K562 (cell line): ENCODE data around the gene RCL1. TPM values are rescaled to one million over a fixed set of nuclear protein-coding genes. Genes with fewer than 3 reads are reported as not detected.
A peak's percentile ranks its signal among the peaks of the same experiment; 100 is the strongest.

Source experiments
- ATAC-seq: fragments of 200-7000 bp; cut with Tn5 transposase; 3 replicates; pipeline ENCODE4 v1.9.1; 2020; ENCODE audit warnings: moderate library complexity
- BruUV-seq: library from RNA; stranded (reverse); fragments of 400-500 nt; replicated peaks from 2 replicates; lab custom pipeline; 2021; lab: Mats Ljungman, UMichigan
- CTCF ChIA-PET: fragments of 300-600 bp; formaldehyde crosslinking; extraction: SDS; loops from one replicate; lab custom pipeline; 2021; ENCODE audit warnings: low intra/inter-chr PET ratio; lab: Yijun Ruan, JAX
- POLR2A ChIA-PET: fragments of 300-600, 350-650 bp; sonication (Branson Sonifier 250); formaldehyde crosslinking; extraction: SDS; loops from one replicate; lab custom pipeline; 2021; ENCODE audit warnings: antibody characterized with exemption, inconsistent platforms; lab: Yijun Ruan, JAX
- DNase-seq, 4 experiments: peaks; one replicate each; pipeline versions ENCODE4 v3.0.0 to v3.0.0-alpha.2; 2011 to 2018; ENCODE audit warnings: low spot score in 3 of 4, mixed read lengths in 3 of 4; ENCODE audit errors: extremely low read depth in 1 of 4
- FAIRE-seq: peaks from 2 replicates; lab custom pipeline; 2011; peaks lifted over from hg19 to GRCh38; lab: Jason Lieb, UNC
- H2AFZ ChIP-seq: 2 replicates; pipeline ENCODE4 v1.6.0; 2011; ENCODE audit warnings: low read depth, low read length, control low read depth, inconsistent platforms
- H3K27ac ChIP-seq: fragments of 200-600 bp; 3 replicates; pipeline ENCODE4 v1.8.0; 2011; ENCODE audit warnings: low read depth, mild to moderate bottlenecking, control low read depth, inconsistent platforms, low read length, moderate library complexity, mixed read lengths; ENCODE audit errors: extremely low read depth
- H3K27me3 ChIP-seq, 2 experiments: fragments of 300-600 bp in 1 of 2; 2 replicates in 1 of 2; 3 replicates in 1 of 2; pipeline versions ENCODE4 v1.6.0 to v1.8.0; 2011; ENCODE audit warnings: inconsistent platforms in 2 of 2, low read length in 2 of 2, mild to moderate bottlenecking in 1 of 2, mixed read lengths in 1 of 2, moderate library complexity in 1 of 2; ENCODE audit not compliant: control insufficient read depth in 2 of 2, insufficient read depth in 2 of 2
- H3K36me3 ChIP-seq: fragments of 300-600 bp; 3 replicates; pipeline ENCODE4 v1.8.0; 2011; ENCODE audit warnings: mild to moderate bottlenecking, low read length, inconsistent platforms; ENCODE audit not compliant: control insufficient read depth, insufficient read depth
- H3K4me1 ChIP-seq, 2 experiments: fragments of 200-600 bp in 1 of 2; replicated peaks in 1 of 2; 2 replicates in 1 of 2; 3 replicates in 1 of 2; pipeline versions ENCODE4 v1.5.1 to v1.8.0; 2011; ENCODE audit warnings: inconsistent platforms in 2 of 2, low read length in 2 of 2, mild to moderate bottlenecking in 1 of 2, mixed read lengths in 1 of 2, moderate library complexity in 1 of 2; ENCODE audit not compliant: control insufficient read depth in 2 of 2, insufficient read depth in 2 of 2
- H3K4me2 ChIP-seq: 2 replicates; pipeline ENCODE4 v1.6.1; 2011; ENCODE audit warnings: low read length, control low read depth, inconsistent platforms, mixed read lengths; ENCODE audit not compliant: insufficient read depth
- H3K4me3 ChIP-seq: fragments of 200-600 bp; sonication (generic), shearing (Covaris generic); 2 replicates; pipeline ENCODE4 v1.5.1; 2016; ENCODE audit warnings: control low read depth, inconsistent platforms
- H3K79me2 ChIP-seq: fragments of 200-600 bp; 3 replicates; pipeline ENCODE4 v1.8.0; 2011; ENCODE audit warnings: low read length, inconsistent platforms; ENCODE audit not compliant: control insufficient read depth, insufficient read depth
- H3K9ac ChIP-seq, 2 experiments: 2 replicates each; pipeline versions ENCODE4 v1.6.0 to v1.6.1; 2011; ENCODE audit warnings: low read depth in 2 of 2, low read length in 2 of 2, control low read depth in 1 of 2, inconsistent platforms in 1 of 2, mild to moderate bottlenecking in 1 of 2, mixed read lengths in 1 of 2; ENCODE audit not compliant: insufficient read depth in 1 of 2
- H3K9me1 ChIP-seq: one replicate; pipeline ENCODE4 v1.6.0; 2011; ENCODE audit warnings: inconsistent platforms, mild to moderate bottlenecking, low read length, moderate library complexity; ENCODE audit not compliant: control insufficient read depth, insufficient read depth
- H3K9me3 ChIP-seq: replicated peaks from 2 replicates; pipeline ENCODE4 v1.5.1; 2011; ENCODE audit warnings: low read depth, low read length, inconsistent platforms; ENCODE audit not compliant: control insufficient read depth, insufficient read depth
- H4K20me1 ChIP-seq: replicated peaks from 2 replicates; pipeline ENCODE4 v1.6.1; 2011; ENCODE audit warnings: low read length, inconsistent platforms, mixed read lengths; ENCODE audit not compliant: control insufficient read depth, insufficient read depth
- HDAC1 ChIP-seq, 2 experiments: fragments of 450-650 bp; IDR thresholded peaks; 2 replicates each; pipeline ENCODE4 v1.6.1; 2016 to 2017; ENCODE audit warnings: inconsistent platforms in 1 of 2, mild to moderate bottlenecking in 1 of 2, moderate library complexity in 1 of 2
- HDAC2 ChIP-seq: fragments of 450-650 bp; IDR thresholded peaks from 2 replicates; pipeline ENCODE4 v1.6.1; 2016; ENCODE audit warnings: mild to moderate bottlenecking
- HNRNPLL ChIP-seq: fragments of 200-400 bp; formaldehyde crosslinking; IDR thresholded peaks from 2 replicates; pipeline ENCODE4 v1.6.1; 2017; ENCODE audit warnings: low read length, low read depth, mild to moderate bottlenecking; ENCODE audit not compliant: poor library complexity, severe bottlenecking
- JUND ChIP-seq, 2 experiments: IDR thresholded peaks; 2 replicates in 1 of 2; 3 replicates in 1 of 2; pipeline ENCODE4 v1.6.1; 2011; ENCODE audit warnings: borderline replicate concordance in 2 of 2, low read depth in 2 of 2, low read length in 2 of 2, improper control_type of control experiment in 1 of 2, missing biosample characterization in 1 of 2, missing genetic modification characterization in 1 of 2, missing genetic modification reagents in 1 of 2
- KDM1A ChIP-seq, 2 experiments: fragments of 450-650 bp; IDR thresholded peaks; 2 replicates each; pipeline ENCODE4 v1.6.1; 2016; ENCODE audit warnings: mild to moderate bottlenecking in 2 of 2
- L3MBTL2 ChIP-seq: fragments of 450-650 bp; IDR thresholded peaks from 2 replicates; pipeline ENCODE4 v1.6.1; 2016; ENCODE audit warnings: mild to moderate bottlenecking, moderate library complexity
- LARP7 ChIP-seq: fragments of 450-650 bp; IDR thresholded peaks from 2 replicates; pipeline ENCODE4 v1.6.1; 2016
- POLR3G ChIP-seq: IDR thresholded peaks from 2 replicates; pipeline ENCODE4 v1.6.1; 2011; ENCODE audit not compliant: insufficient read length, insufficient replicate concordance; ENCODE audit errors: extremely low read depth
- RCOR1 ChIP-seq, 2 experiments: IDR thresholded peaks; 2 replicates each; pipeline ENCODE4 v1.6.1; 2012; ENCODE audit warnings: low read depth in 2 of 2, low read length in 2 of 2, borderline replicate concordance in 1 of 2, improper control_type of control experiment in 1 of 2
- ZNF431 ChIP-seq: sonication (generic); formaldehyde crosslinking; IDR thresholded peaks from 2 replicates; pipeline ENCODE4 v1.8.0; 2022; ENCODE audit warnings: mild to moderate bottlenecking, missing genetic modification reagents
- WGBS: fragments of 100-300 bp; shearing (Covaris generic); methylation state at CpG from one replicate; pipeline ENCODE4 v1.1.6; 2016; ENCODE audit warnings: low coverage, mixed read lengths; ENCODE audit not compliant: insufficient coverage; ENCODE audit errors: missing lambda C conversion rate; 5-methylcytosine and 5-hydroxymethylcytosine counted together
- in situ Hi-C: fragments of 300-500 bp; cut with MboI; formaldehyde crosslinking; loops from 4 replicates; pipeline ENCODE4 v1.15.0; 2018; ENCODE audit warnings: inconsistent platforms, mixed read lengths
- intact Hi-C: fragments of 100-400 bp; cut with micrococcal nuclease; formaldehyde crosslinking; loops from 2 replicates; pipeline ENCODE4 v1.14.2; 2022
- polyA plus RNA-seq, 8 experiments: library from polyadenylated mRNA; depleted of rRNA in 4 of 8; stranded (reverse) in 5 of 8; unstranded in 3 of 8; fragments of >200 nt; fragmentation: Nextera tagmentation in 2 of 8; fragmentation: Illumina TruSeq in 1 of 8; extraction: Ambion mirVana in 2 of 8; extraction: Trizol in 1 of 8; gene quantifications; 2 replicates each; pipeline versions ENCODE4 v1.2.1 to v1.2.3, GENCODE V29; 2011 to 2014; ENCODE audit warnings: inconsistent platforms in 1 of 8, missing spikeins in 1 of 8
- total RNA-seq, 7 experiments: library from RNA; depleted of rRNA in 6 of 7; stranded (reverse); fragments of >200 nt in 6 of 7; fragmentation: Illumina TruSeq in 2 of 7; extraction: Trizol in 2 of 7; gene quantifications; 2 replicates each; pipeline versions ENCODE4 v1.2.1 to v1.2.3, GENCODE V29; 2011 to 2021; ENCODE audit warnings: low replicate concordance in 1 of 7
- TF ChIP-seq, protein P1 (sequence below): fragments of 450-650 bp; IDR thresholded peaks from 2 replicates; pipeline ENCODE4 v1.7.1; 2018; ENCODE audit warnings: mild to moderate bottlenecking, low read depth; ENCODE audit not compliant: partially characterized antibody
- TF ChIP-seq, protein P2 (sequence below), 3 experiments: fragments of 200-800 bp in 1 of 3; sonication (Bioruptor generic) in 1 of 3; sonication (generic) in 1 of 3; formaldehyde crosslinking in 1 of 3; IDR thresholded peaks; 2 replicates each; pipeline versions ENCODE4 v1.6.1 to v1.8.0; 2016 to 2022; ENCODE audit warnings: mild to moderate bottlenecking in 2 of 3, missing compliant biosample characterization in 2 of 3, missing genetic modification characterization in 2 of 3, missing genetic modification reagents in 1 of 3

The RCL1 gene
- total and polyA plus RNA-seq, 9 of the 15 experiments (the other 6 are each of a cell fraction or from before 2014, with no cell fraction given): 24.0 to 67.7 (median 38.6) TPM

DNA sequence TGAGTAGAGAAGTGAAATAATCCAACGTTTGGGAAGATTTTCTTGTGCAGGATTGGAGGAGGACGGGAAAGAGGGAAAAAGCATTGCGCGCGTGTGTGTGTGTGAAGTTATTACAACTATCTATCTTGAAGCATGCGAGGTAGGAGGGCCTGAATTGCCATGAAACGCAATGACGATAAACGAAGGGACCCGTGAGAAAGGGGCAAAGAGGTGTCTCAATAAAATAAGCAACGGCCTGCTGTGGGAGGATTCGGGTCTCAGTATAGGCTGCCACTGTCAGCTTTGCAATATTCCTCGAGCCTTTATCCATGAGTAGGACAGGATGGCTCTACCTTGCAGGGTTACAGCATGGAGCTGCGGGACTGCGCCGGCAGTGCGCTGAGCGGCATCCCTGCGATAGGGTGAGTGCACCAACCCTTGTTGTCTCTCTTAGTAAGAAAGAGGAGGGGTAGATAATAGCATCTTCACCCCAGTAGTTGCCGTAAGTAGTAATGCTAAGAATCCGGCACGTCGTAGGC is 631 bp upstream of the RCL1 start:
- peaks cover 44% of the 10 kb centered on the region for H3K79me2 ChIP-seq
- peak overlapping the region; percentile 50; the same call in 2 of the 3 replicates for H3K27ac ChIP-seq
- in situ Hi-C loops: no loop called here
- H3K4me3 ChIP-seq: peak overlapping the region; percentile 91
- peak; percentile 57 for ATAC-seq
- H3K27me3 ChIP-seq: no peaks in the 10 kb centered on the region
- ChIA-PET CTCF (no interaction called here), POLR2A (interaction anchor here (0.6 to 2.6 kb wide), 5 partner anchors 28 to 275 kb away, joined by 3 to 14 read pairs (median 3); no protein-coding TSS in a partner anchor)
- intact Hi-C loops: loop anchor here (10.0 kb wide), 1 partner anchor 133 kb away; no protein-coding TSS in a partner anchor
- peak in 1 of 4 experiments; percentile 37 for DNase-seq
- peaks cover 6% of the 10 kb centered on the region; the same call in 1 of the 2 replicates for H3K9me3 ChIP-seq
- H3K4me1 ChIP-seq: peaks cover 9 to 10% of the 10 kb centered on the region in 2 experiments; a peak in 4 of 5 replicates
- peak overlapping the region; percentile 47 to 87; a peak in 2 of 4 replicates for H3K9ac ChIP-seq
- no peaks in the 10 kb centered on the region for H3K9me1 ChIP-seq
- H3K4me2 ChIP-seq: peak overlapping the region; percentile 98
- H2AFZ ChIP-seq: peak overlapping the region; percentile 96
- WGBS: under 1% methylated on average over 19 of the region's 23 CpGs
- H4K20me1 ChIP-seq: no peaks in the 10 kb centered on the region
- peak; percentile 23 for FAIRE-seq
- H3K36me3 ChIP-seq: peaks cover 15% of the 10 kb centered on the region
- BruUV-seq: TSS peak; percentile 75
- TF ChIP-seq, protein P1, sequence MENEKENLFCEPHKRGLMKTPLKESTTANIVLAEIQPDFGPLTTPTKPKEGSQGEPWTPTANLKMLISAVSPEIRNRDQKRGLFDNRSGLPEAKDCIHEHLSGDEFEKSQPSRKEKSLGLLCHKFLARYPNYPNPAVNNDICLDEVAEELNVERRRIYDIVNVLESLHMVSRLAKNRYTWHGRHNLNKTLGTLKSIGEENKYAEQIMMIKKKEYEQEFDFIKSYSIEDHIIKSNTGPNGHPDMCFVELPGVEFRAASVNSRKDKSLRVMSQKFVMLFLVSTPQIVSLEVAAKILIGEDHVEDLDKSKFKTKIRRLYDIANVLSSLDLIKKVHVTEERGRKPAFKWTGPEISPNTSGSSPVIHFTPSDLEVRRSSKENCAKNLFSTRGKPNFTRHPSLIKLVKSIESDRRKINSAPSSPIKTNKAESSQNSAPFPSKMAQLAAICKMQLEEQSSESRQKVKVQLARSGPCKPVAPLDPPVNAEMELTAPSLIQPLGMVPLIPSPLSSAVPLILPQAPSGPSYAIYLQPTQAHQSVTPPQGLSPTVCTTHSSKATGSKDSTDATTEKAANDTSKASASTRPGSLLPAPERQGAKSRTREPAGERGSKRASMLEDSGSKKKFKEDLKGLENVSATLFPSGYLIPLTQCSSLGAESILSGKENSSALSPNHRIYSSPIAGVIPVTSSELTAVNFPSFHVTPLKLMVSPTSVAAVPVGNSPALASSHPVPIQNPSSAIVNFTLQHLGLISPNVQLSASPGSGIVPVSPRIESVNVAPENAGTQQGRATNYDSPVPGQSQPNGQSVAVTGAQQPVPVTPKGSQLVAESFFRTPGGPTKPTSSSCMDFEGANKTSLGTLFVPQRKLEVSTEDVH: peak; percentile 32
- TF ChIP-seq LARP7: 0 out of 2 replicates have a peak, but pooled peaks have one; percentile 9
- TF ChIP-seq HDAC1 (IDR thresholded peaks at IDR 0.05): peak in 1 of 2 experiments; percentile 48; a peak in 2 of 4 replicates
- TF ChIP-seq POLR3G: no peak
- peak; percentile 49 for TF ChIP-seq HDAC2
- peak in 1 of 2 experiments; percentile 33; a peak in 1 of 4 replicates for TF ChIP-seq RCOR1 (IDR thresholded peaks at IDR 0.05; ENCODE audit: borderline replicate concordance in 1 of 2, low read depth in 2 of 2, low read length in 2 of 2)
- peak in 1 of 2 experiments; percentile 43; a peak in 1 of 4 replicates for TF ChIP-seq KDM1A (IDR thresholded peaks at IDR 0.05)
- TF ChIP-seq ZNF431 (CRISPR knock-in tag): 0 out of 2 replicates have a peak, but pooled peaks have one; percentile 37
- TF ChIP-seq JUND (IDR thresholded peaks at IDR 0.05; ENCODE audit: borderline replicate concordance, low read depth, low read length): no peak
- TF ChIP-seq JUND (tag; IDR thresholded peaks at IDR 0.05; ENCODE audit: borderline replicate concordance, low read depth, low read length): peak; percentile 14; the same call in 1 of the 3 replicates
- TF ChIP-seq, protein P2, sequence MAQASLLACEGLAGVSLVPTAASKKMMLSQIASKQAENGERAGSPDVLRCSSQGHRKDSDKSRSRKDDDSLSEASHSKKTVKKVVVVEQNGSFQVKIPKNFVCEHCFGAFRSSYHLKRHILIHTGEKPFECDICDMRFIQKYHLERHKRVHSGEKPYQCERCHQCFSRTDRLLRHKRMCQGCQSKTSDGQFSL (CRISPR knock-in tag; IDR thresholded peaks at IDR 0.05): no peak
- TF ChIP-seq, protein P2 (tag; IDR thresholded peaks at IDR 0.05): no peak
- peak; percentile 58 for TF ChIP-seq L3MBTL2
- peak; percentile 70 for TF ChIP-seq HNRNPLL
